ENCODE results near the gene TENT5A. TPM values are rescaled to one million over a fixed set of nuclear protein-coding genes. Genes with fewer than 3 reads are reported as not detected.

Gene TENT5A
- total RNA-seq, 1 experiment from 2014 or later: 2.5 TPM

DNA sequence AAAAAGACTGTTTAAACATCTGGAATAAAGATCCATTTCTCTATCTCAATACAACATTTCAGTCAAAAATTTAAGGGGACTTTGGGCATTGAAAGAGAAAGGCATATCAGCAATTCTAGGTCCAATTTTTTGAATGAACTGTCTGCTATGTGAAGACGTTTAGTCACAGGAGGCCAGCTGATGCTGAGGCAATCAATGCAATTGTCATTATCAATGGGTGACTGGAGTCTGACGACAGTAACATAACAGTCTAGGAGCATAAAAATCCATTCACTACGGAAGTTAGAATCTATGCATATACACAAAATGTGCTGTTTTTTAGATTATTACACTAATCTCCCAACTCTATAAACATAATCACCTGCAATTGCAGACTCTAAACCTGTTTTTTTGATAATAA lies 37.8 kb downstream of the TENT5A start:
- H3K36me3 Mint-ChIP-seq (ENCODE audit: insufficient read depth, unreplicated experiment): no peaks in the 10 kb centered on the region
- BruUV-seq (replicated peaks): no TSS peak
- H3K9me3 Mint-ChIP-seq (ENCODE audit: unreplicated experiment): no peaks in the 10 kb centered on the region
- intact Hi-C loops (cut with micrococcal nuclease): no loop called here
- no peaks in the 10 kb centered on the region for H3K27me3 Mint-ChIP-seq (ENCODE audit: insufficient read depth, unreplicated experiment)
- ChIA-PET POLR2A (interaction anchor here (0.6 kb wide), 1 partner anchor 125 kb away, joined by 3 read pairs; no protein-coding TSS in a partner anchor), CTCF (interaction anchor here (1.0 kb wide), 1 partner anchor 17 kb away, joined by 3 read pairs; no protein-coding TSS in a partner anchor)
- no peak overlapping the region for H3K27ac Mint-ChIP-seq (ENCODE audit: low read depth, unreplicated experiment)
- TF ChIP-seq CTCF (IDR thresholded peaks at IDR 0.05; ENCODE audit: unreplicated experiment): no peak
- no peak for DNase-seq (ENCODE audit: unreplicated experiment)
- no peak overlapping the region for H3K4me3 Mint-ChIP-seq (ENCODE audit: unreplicated experiment)
- no peaks in the 10 kb centered on the region for H3K4me1 Mint-ChIP-seq (ENCODE audit: insufficient read depth, unreplicated experiment)

DNA sequence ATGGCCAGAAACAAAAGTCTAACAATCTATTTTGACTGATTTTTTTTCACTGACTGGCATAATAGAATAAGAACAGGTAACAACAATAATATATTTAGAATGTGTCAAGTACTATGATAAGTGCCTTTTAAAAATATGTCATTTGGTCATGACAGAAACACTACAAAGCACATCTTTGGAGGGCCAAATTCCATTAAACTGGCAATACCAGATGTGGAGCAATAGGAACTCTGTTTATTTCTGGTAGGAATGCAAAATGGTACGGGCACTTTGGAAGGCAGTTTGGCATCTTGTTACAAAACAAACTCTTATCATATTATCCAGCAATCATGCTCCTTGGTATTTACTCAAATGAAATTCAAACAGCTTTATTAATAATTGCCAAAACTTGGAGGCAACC lies 39.3 kb downstream of the TENT5A start:
- ChIA-PET CTCF (no interaction called here), POLR2A (no interaction called here)
- no peak overlapping the region for H3K4me3 Mint-ChIP-seq (ENCODE audit: unreplicated experiment)
- no peaks in the 10 kb centered on the region for H3K36me3 Mint-ChIP-seq (ENCODE audit: insufficient read depth, unreplicated experiment)
- H3K27ac Mint-ChIP-seq (ENCODE audit: low read depth, unreplicated experiment): no peak overlapping the region
- H3K27me3 Mint-ChIP-seq (ENCODE audit: insufficient read depth, unreplicated experiment): no peaks in the 10 kb centered on the region
- no peaks in the 10 kb centered on the region for H3K4me1 Mint-ChIP-seq (ENCODE audit: insufficient read depth, unreplicated experiment)
- DNase-seq (ENCODE audit: unreplicated experiment): no peak
- intact Hi-C loops (cut with micrococcal nuclease): no loop called here
- BruUV-seq (replicated peaks): no TSS peak
- no peaks in the 10 kb centered on the region for H3K9me3 Mint-ChIP-seq (ENCODE audit: unreplicated experiment)
- TF ChIP-seq CTCF (IDR thresholded peaks at IDR 0.05; ENCODE audit: unreplicated experiment): no peak

DNA sequence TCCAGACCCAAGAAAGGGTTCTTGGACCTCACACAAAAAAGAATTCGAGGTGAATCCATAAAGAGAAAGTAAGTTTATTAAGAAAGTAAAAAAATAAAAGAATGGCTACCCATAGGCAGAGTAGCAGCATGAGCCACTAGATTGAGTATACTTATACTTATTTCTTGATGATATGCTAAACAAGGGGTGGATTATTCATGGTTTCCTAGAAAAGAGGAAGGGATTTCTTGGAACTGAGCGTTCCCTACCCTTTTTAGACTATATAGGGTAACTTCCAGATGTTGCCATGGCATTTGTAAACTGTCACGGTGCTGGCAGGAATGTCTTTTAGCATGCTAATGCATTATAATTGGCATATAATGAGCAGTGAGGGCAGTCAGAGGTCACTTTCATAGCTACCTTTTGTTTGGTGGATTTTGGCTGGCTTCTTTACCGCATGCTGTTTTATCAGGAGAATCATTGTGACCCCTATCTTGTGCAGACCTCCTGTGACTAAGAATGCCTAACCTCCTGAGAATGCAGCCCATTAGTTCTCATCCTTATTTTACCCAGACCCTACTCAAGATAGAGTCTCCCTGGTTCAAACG lies 44.3 kb downstream of the TENT5A start:
- Mint-ChIP-seq H3K4me3 (ENCODE audit: unreplicated experiment) (no peak overlapping the region), H3K9me3 (ENCODE audit: unreplicated experiment) (peaks cover under 1% of the 10 kb centered on the region), H3K36me3 (ENCODE audit: insufficient read depth, unreplicated experiment) (no peaks in the 10 kb centered on the region), H3K27ac (ENCODE audit: low read depth, unreplicated experiment) (no peak overlapping the region), H3K27me3 (ENCODE audit: insufficient read depth, unreplicated experiment) (no peaks in the 10 kb centered on the region), H3K4me1 (ENCODE audit: insufficient read depth, unreplicated experiment) (no peaks in the 10 kb centered on the region)
- no peak for DNase-seq (ENCODE audit: unreplicated experiment)
- ChIA-PET CTCF (no interaction called here), POLR2A (interaction anchor here (0.6 kb wide), 1 partner anchor 92 kb away, joined by 3 read pairs; no protein-coding TSS in a partner anchor)
- BruUV-seq (replicated peaks): no TSS peak
- intact Hi-C loops (cut with micrococcal nuclease): no loop called here
- TF ChIP-seq CTCF (IDR thresholded peaks at IDR 0.05; ENCODE audit: unreplicated experiment): no peak

DNA sequence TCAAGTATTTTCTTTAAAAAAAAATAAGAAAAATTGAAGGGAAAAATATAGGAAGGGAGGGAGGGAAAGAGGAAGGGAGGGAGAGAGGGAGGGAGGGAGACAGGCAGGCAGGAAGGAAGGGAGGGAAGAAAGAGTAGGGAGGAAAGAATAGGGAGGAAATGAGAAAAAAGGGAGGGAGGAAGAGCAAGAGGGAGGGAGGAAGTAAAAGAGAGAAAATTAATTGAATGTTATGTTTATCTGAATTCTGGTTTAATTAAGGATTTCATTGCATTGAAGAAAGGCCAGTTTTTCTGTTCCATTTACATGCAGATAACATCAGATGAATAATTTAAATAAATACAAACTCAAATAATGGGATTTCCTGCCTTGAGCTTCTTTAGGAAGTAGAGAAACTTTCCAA lies 47.8 kb downstream of the TENT5A start:
- intact Hi-C loops (cut with micrococcal nuclease): no loop called here
- Mint-ChIP-seq H3K9me3 (ENCODE audit: unreplicated experiment) (peaks cover 5% of the 10 kb centered on the region), H3K4me1 (ENCODE audit: insufficient read depth, unreplicated experiment) (no peaks in the 10 kb centered on the region), H3K4me3 (ENCODE audit: unreplicated experiment) (no peak overlapping the region), H3K27me3 (ENCODE audit: insufficient read depth, unreplicated experiment) (no peaks in the 10 kb centered on the region), H3K36me3 (ENCODE audit: insufficient read depth, unreplicated experiment) (no peaks in the 10 kb centered on the region), H3K27ac (ENCODE audit: low read depth, unreplicated experiment) (no peak overlapping the region)
- DNase-seq (ENCODE audit: unreplicated experiment): no peak
- BruUV-seq (replicated peaks): no TSS peak
- CTCF ChIA-PET: no interaction called here
- TF ChIP-seq CTCF (IDR thresholded peaks at IDR 0.05; ENCODE audit: unreplicated experiment): no peak
- POLR2A ChIA-PET: interaction anchor here (0.6 kb wide), 1 partner anchor 293 kb away, joined by 3 read pairs; no protein-coding TSS in a partner anchor
